Esophagus squamous epithelium (tissue), 5 donors: Measurements from ENCODE around the gene SPINT1. TPM values are rescaled to one million over a fixed set of nuclear protein-coding genes. Genes with fewer than 3 reads are reported as not detected.

ENCODE experiments used
- DNase-seq: peaks from one replicate; lab custom pipeline; 2025; lab: John Stamatoyannopoulos, UW
- H3K27ac ChIP-seq, 4 donors: fragments of 200-600 bp; sonication (generic); one replicate each; pipeline ENCODE4 v1.5.1; 2016 to 2019; ENCODE audit warnings: mild to moderate bottlenecking in 1 of 4
- H3K27me3 ChIP-seq, 4 donors: fragments of 200-600 bp; sonication (generic); 1 replicate in 3 of 4; 2 replicates in 1 of 4; pipeline versions ENCODE4 v1.5.1 to v1.6.0; 2017 to 2021; ENCODE audit warnings: antibody characterized with exemption in 1 of 4
- H3K36me3 ChIP-seq, 3 donors: fragments of 200-600 bp; sonication (generic); one replicate each; pipeline ENCODE4 v1.5.1; 2016 to 2019
- H3K4me1 ChIP-seq, 3 donors: fragments of 200-600 bp; sonication (generic); one replicate each; pipeline ENCODE4 v1.5.1; 2017 to 2019
- H3K4me3 ChIP-seq, 4 donors: fragments of 200-600 bp; sonication (generic); 1 replicate in 3 of 4; 2 replicates in 1 of 4; pipeline ENCODE4 v1.5.1; 2016 to 2019; ENCODE audit warnings: mild to moderate bottlenecking in 2 of 4, moderate library complexity in 1 of 4
- H3K9me3 ChIP-seq, 3 donors: fragments of 200-600 bp; sonication (generic); one replicate each; pipeline ENCODE4 v1.5.1; 2016 to 2019
- CTCF ChIP-seq, 6 experiments: fragments of 450-650 bp in 4 of 6; fragments of 200-600 bp in 2 of 6; sonication (generic) in 2 of 6; IDR thresholded peaks; one replicate each; pipeline ENCODE4 v1.5.1; 2016 to 2019; ENCODE audit warnings: antibody characterized with exemption in 6 of 6, mild to moderate bottlenecking in 4 of 6, moderate library complexity in 4 of 6
- POLR2A ChIP-seq, 4 donors: fragments of 450-650 bp; IDR thresholded peaks; one replicate each; pipeline ENCODE4 v1.6.1; 2017; ENCODE audit warnings: antibody characterized with exemption in 4 of 4, mild to moderate bottlenecking in 4 of 4, moderate library complexity in 3 of 4
- WGBS, 2 donors: methylation state at CpG; one replicate each; pipeline ENCODE4 v1.1.5; 2018; 5-methylcytosine and 5-hydroxymethylcytosine counted together
- intact Hi-C: fragments of 100-400 bp; cut with DNase I; formaldehyde crosslinking; loops from one replicate; pipeline ENCODE4 v1.15.0; 2022
- total RNA-seq, 4 donors: library from RNA; depleted of rRNA; stranded (reverse); fragments of >200 nt; gene quantifications; one replicate each; pipeline ENCODE4 v1.1.0, GENCODE V29; 2016
- donor health status: DM: yes; HTN: yes; CAD: no.

The SPINT1 gene
- total RNA-seq, 4 donors from 2014 or later, result 168 to 506 (median 215) TPM

GRCh38 chr15:40808861-40809450, 34.9 kb upstream of the SPINT1 start:
- 80 to 83% methylated on average over 3 to 6 of the region's 8 CpGs for WGBS, 2 donors
- H3K36me3 ChIP-seq, result peaks cover 6 to 48% (median 7%) of the 10 kb centered on the region in 3 donors
- peaks cover 22 to 50% (median 24%) of the 10 kb centered on the region in 3 donors for H3K4me1 ChIP-seq
- no peaks in the 10 kb centered on the region for H3K9me3 ChIP-seq
- TF ChIP-seq CTCF (IDR thresholded peaks at IDR 0.05) (no peak), POLR2A (IDR thresholded peaks at IDR 0.05) (no peak)
- no peaks in the 10 kb centered on the region for H3K27me3 ChIP-seq
- H3K4me3 ChIP-seq, result peak overlapping the region in 1 of 4 donors; percentile 91
- no peak for DNase-seq
- intact Hi-C loops, result no loop called here
- H3K27ac ChIP-seq, result no peak overlapping the region

- H3K27ac ChIP-seq, result no peak overlapping the region
- no peak overlapping the region for H3K4me3 ChIP-seq
- WGBS, 2 donors, result 91% methylated on average over 5 to 6 of the region's 12 CpGs
- H3K4me1 ChIP-seq, result peaks cover 11 to 24% (median 12%) of the 10 kb centered on the region in 3 donors
- no peak for DNase-seq
- peaks cover 7 to 59% (median 13%) of the 10 kb centered on the region in 3 donors for H3K36me3 ChIP-seq
- no peak for TF ChIP-seq CTCF (IDR thresholded peaks at IDR 0.05)
- no peak for TF ChIP-seq POLR2A (IDR thresholded peaks at IDR 0.05)
- no peaks in the 10 kb centered on the region for H3K27me3 ChIP-seq
- H3K9me3 ChIP-seq, result no peaks in the 10 kb centered on the region
- intact Hi-C loops, result no loop called here
Observed at GRCh38 chr15:40812721-40813425, 31.0 kb upstream of the SPINT1 start.

- DNase-seq, result no peak
- no peak overlapping the region for H3K27ac ChIP-seq
Observed at GRCh38 chr15:40815042-40815698, 28.7 kb upstream of the SPINT1 start.

DNA sequence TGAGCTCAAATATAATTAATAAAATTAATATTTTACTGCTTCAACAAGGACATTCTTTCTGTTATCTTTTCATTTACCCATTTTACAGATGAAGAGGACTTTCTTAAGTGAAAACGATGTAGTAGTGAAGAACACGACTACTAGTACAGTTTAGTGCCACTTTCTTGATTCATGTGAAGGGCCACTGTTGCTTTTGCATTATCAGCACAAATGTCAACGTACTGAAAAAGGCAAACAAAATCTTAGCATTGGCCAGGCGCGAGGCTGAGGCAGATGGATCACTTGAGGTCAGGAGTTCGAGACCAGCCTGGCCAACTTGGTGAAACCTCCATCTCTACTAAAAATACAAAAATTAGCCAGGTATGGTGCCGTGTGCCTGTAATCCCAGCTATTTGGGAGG, 24.8 kb upstream of the SPINT1 start:
- H3K36me3 ChIP-seq, result peaks cover 0 to 10% (median 6%) of the 10 kb centered on the region in 3 donors
- H3K4me1 ChIP-seq, result no peaks in the 10 kb centered on the region
- H3K9me3 ChIP-seq, result no peaks in the 10 kb centered on the region
- no peak for DNase-seq
- no peak overlapping the region for H3K4me3 ChIP-seq
- 79 to 80% methylated on average over 7 of the region's 7 CpGs for WGBS, 2 donors
- no peak overlapping the region for H3K27ac ChIP-seq
- intact Hi-C loops, result no loop called here
- no peaks in the 10 kb centered on the region for H3K27me3 ChIP-seq
- TF ChIP-seq CTCF (IDR thresholded peaks at IDR 0.05) (no peak), POLR2A (IDR thresholded peaks at IDR 0.05) (no peak)

More at GRCh38 chr15:40815042-40815698, 28.7 kb upstream of the SPINT1 start:
- 79 to 85% methylated on average over 4 of the region's 4 CpGs for WGBS, 2 donors
- Histone ChIP-seq H3K36me3 (peaks cover 7 to 46% (median 13%) of the 10 kb centered on the region in 3 donors), H3K4me1 (peaks cover 0 to 11% (median 0%) of the 10 kb centered on the region in 3 donors), H3K9me3 (no peaks in the 10 kb centered on the region), H3K27me3 (no peaks in the 10 kb centered on the region), H3K4me3 (no peak overlapping the region)
- TF ChIP-seq CTCF (IDR thresholded peaks at IDR 0.05) (no peak), POLR2A (IDR thresholded peaks at IDR 0.05) (no peak)
- intact Hi-C loops, result no loop called here

- Histone ChIP-seq H3K36me3 (no peaks in the 10 kb centered on the region), H3K27me3 (no peaks in the 10 kb centered on the region), H3K9me3 (no peaks in the 10 kb centered on the region), H3K4me1 (no peaks in the 10 kb centered on the region), H3K27ac (no peak overlapping the region), H3K4me3 (no peak overlapping the region)
- intact Hi-C loops, result no loop called here
- TF ChIP-seq POLR2A (IDR thresholded peaks at IDR 0.05) (no peak), CTCF (IDR thresholded peaks at IDR 0.05) (no peak)
- 77 to 89% methylated on average over 1 to 2 of the region's 2 CpGs for WGBS, 2 donors
- no peak for DNase-seq
Observed at GRCh38 chr15:40821195-40821594, 22.7 kb upstream of the SPINT1 start.
